ENCODE data around the gene CGREF1. TPM values are rescaled to one million over a fixed set of nuclear protein-coding genes. Genes with fewer than 3 reads are reported as not detected.

CGREF1 gene
- total and polyA plus RNA-seq, 4 donors = 0.98 to 16.1 (median 11.7) TPM

- Histone ChIP-seq H3K4me1 (ENCODE audit: control insufficient read depth in 4 of 4, insufficient read depth in 4 of 4, low read length in 3 of 4) (peaks cover 14 to 32% (median 27%) of the 10 kb centered on the region in 4 donors), H3K27me3 (ENCODE audit: control insufficient read depth in 4 of 4, insufficient read depth in 4 of 4, low read length in 3 of 4) (no peaks in the 10 kb centered on the region), H3K9ac (ENCODE audit: low read depth in 1 of 2, low read length in 2 of 2) (no peak overlapping the region), H3K27ac (ENCODE audit: low read depth in 1 of 2, low read length in 2 of 2) (no peak overlapping the region), H3K4me3 (ENCODE audit: low read depth in 1 of 3, low read length in 3 of 3) (no peak overlapping the region), H3K36me3 (ENCODE audit: control insufficient read depth in 4 of 4, insufficient read depth in 3 of 4, low read depth in 1 of 4, low read length in 3 of 4) (peaks cover 8 to 30% (median 21%) of the 10 kb centered on the region in 4 donors), H3K9me3 (ENCODE audit: control insufficient read depth in 4 of 4, low read length in 3 of 4) (no peaks in the 10 kb centered on the region)
- WGBS = 78% methylated on average over 10 of the region's 10 CpGs
- no peak for TF ChIP-seq TAF1 (conservative IDR thresholded peaks at IDR 0.05)
- no peak for TF ChIP-seq RXRA (IDR thresholded peaks at IDR 0.05)
- no peak for TF ChIP-seq NR2F2 (IDR thresholded peaks at IDR 0.05)
- no peak for TF ChIP-seq JUND (IDR thresholded peaks at IDR 0.05)
- TF ChIP-seq HNF4A (conservative IDR thresholded peaks at IDR 0.05) = no peak
- DNase-seq (ENCODE audit: low spot score) = no peak
These were observed 18.9 kb downstream of the CGREF1 start for GRCh38 chr2:27100036-27100435.

DNA sequence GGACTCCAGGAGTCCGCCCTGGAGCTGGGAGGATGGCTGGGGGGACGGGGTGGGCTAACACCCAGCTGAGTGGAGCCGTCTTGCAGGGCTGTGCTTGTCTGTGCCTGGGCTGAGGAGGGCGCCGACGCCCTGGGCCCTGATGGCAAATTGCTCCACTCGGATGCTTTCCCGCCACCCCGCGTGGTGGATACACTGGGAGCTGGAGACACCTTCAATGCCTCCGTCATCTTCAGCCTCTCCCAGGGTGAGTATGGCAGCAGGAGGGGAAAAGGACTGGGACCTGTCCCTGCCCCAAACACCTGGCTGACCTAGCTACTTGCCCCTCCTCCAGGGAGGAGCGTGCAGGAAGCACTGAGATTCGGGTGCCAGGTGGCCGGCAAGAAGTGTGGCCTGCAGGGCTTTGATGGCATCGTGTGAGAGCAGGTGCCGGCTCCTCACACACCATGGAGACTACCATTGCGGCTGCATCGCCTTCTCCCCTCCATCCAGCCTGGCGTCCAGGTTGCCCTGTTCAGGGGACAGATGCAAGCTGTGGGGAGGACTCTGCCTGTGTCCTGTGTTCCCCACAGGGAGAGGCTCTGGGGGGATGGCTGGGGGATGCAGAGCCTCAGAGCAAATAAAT, 19.5 kb downstream of the CGREF1 start:
- H3K36me3 ChIP-seq (ENCODE audit: control insufficient read depth in 4 of 4, insufficient read depth in 3 of 4, low read depth in 1 of 4, low read length in 3 of 4) = peaks cover 8 to 30% (median 21%) of the 10 kb centered on the region in 4 donors
- TF ChIP-seq RXRA (IDR thresholded peaks at IDR 0.05) (no peak), FOXA2 (IDR thresholded peaks at IDR 0.05) (no peak), EGR1 (IDR thresholded peaks at IDR 0.05; ENCODE audit: low read depth in 2 of 2) (no peak), YY1 (IDR thresholded peaks at IDR 0.05) (no peak), FOXA1 (IDR thresholded peaks at IDR 0.05) (no peak), MAX (IDR thresholded peaks at IDR 0.05) (no peak), JUND (IDR thresholded peaks at IDR 0.05) (no peak), NR2F2 (IDR thresholded peaks at IDR 0.05) (no peak), TAF1 (conservative IDR thresholded peaks at IDR 0.05) (no peak)
- TF ChIP-seq, protein P1, sequence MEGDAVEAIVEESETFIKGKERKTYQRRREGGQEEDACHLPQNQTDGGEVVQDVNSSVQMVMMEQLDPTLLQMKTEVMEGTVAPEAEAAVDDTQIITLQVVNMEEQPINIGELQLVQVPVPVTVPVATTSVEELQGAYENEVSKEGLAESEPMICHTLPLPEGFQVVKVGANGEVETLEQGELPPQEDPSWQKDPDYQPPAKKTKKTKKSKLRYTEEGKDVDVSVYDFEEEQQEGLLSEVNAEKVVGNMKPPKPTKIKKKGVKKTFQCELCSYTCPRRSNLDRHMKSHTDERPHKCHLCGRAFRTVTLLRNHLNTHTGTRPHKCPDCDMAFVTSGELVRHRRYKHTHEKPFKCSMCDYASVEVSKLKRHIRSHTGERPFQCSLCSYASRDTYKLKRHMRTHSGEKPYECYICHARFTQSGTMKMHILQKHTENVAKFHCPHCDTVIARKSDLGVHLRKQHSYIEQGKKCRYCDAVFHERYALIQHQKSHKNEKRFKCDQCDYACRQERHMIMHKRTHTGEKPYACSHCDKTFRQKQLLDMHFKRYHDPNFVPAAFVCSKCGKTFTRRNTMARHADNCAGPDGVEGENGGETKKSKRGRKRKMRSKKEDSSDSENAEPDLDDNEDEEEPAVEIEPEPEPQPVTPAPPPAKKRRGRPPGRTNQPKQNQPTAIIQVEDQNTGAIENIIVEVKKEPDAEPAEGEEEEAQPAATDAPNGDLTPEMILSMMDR (IDR thresholded peaks at IDR 0.05; ENCODE audit: low read depth, low read length, missing input control) = no peak
- WGBS = 92% methylated on average over 19 of the region's 19 CpGs

GRCh38 chr2:27097341-27097740, 21.6 kb downstream of the CGREF1 start:
- Histone ChIP-seq H3K27ac (ENCODE audit: low read depth in 1 of 2, low read length in 2 of 2) (peak overlapping the region in 1 of 2 donors; percentile 82), H3K4me3 (ENCODE audit: low read depth in 1 of 3, low read length in 3 of 3) (no peak overlapping the region), H3K27me3 (ENCODE audit: control insufficient read depth in 4 of 4, insufficient read depth in 4 of 4, low read length in 3 of 4) (no peaks in the 10 kb centered on the region), H3K36me3 (ENCODE audit: control insufficient read depth in 4 of 4, insufficient read depth in 3 of 4, low read depth in 1 of 4, low read length in 3 of 4) (peaks cover 8 to 30% (median 21%) of the 10 kb centered on the region in 4 donors), H3K9ac (ENCODE audit: low read depth in 1 of 2, low read length in 2 of 2) (no peak overlapping the region), H3K9me3 (ENCODE audit: control insufficient read depth in 4 of 4, low read length in 3 of 4) (no peaks in the 10 kb centered on the region), H3K4me1 (ENCODE audit: control insufficient read depth in 4 of 4, insufficient read depth in 4 of 4, low read length in 3 of 4) (peaks cover 22 to 58% (median 51%) of the 10 kb centered on the region in 4 donors)
- 89% methylated on average over 14 of the region's 14 CpGs for WGBS
- DNase-seq (ENCODE audit: low spot score) = no peak
- TF ChIP-seq TAF1 (conservative IDR thresholded peaks at IDR 0.05) (no peak), ATF3 (IDR thresholded peaks at IDR 0.05) (no peak), RAD21 (IDR thresholded peaks at IDR 0.05) (no peak), JUND (IDR thresholded peaks at IDR 0.05) (no peak), RXRA (IDR thresholded peaks at IDR 0.05) (no peak), GABPA (IDR thresholded peaks at IDR 0.05 in 1 of 2, conservative IDR thresholded peaks at IDR 0.05 in 1 of 2) (no peak), FOXA1 (IDR thresholded peaks at IDR 0.05) (no peak), HNF4G (IDR thresholded peaks at IDR 0.05) (no peak), HNF4A (conservative IDR thresholded peaks at IDR 0.05) (no peak), REST (IDR thresholded peaks at IDR 0.05) (no peak)
- TF ChIP-seq, protein P1 (IDR thresholded peaks at IDR 0.05; ENCODE audit: low read depth, low read length, missing input control) = no peak
- TF ChIP-seq, protein P2, sequence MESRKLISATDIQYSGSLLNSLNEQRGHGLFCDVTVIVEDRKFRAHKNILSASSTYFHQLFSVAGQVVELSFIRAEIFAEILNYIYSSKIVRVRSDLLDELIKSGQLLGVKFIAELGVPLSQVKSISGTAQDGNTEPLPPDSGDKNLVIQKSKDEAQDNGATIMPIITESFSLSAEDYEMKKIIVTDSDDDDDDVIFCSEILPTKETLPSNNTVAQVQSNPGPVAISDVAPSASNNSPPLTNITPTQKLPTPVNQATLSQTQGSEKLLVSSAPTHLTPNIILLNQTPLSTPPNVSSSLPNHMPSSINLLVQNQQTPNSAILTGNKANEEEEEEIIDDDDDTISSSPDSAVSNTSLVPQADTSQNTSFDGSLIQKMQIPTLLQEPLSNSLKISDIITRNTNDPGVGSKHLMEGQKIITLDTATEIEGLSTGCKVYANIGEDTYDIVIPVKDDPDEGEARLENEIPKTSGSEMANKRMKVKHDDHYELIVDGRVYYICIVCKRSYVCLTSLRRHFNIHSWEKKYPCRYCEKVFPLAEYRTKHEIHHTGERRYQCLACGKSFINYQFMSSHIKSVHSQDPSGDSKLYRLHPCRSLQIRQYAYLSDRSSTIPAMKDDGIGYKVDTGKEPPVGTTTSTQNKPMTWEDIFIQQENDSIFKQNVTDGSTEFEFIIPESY (IDR thresholded peaks at IDR 0.05) = no peak

More for the DNA sequence above, 19.5 kb downstream of the CGREF1 start:
- no peak overlapping the region for H3K9ac ChIP-seq (ENCODE audit: low read depth in 1 of 2, low read length in 2 of 2)
- no peak overlapping the region for H3K27ac ChIP-seq (ENCODE audit: low read depth in 1 of 2, low read length in 2 of 2)
- no peak overlapping the region for H3K4me3 ChIP-seq (ENCODE audit: low read depth in 1 of 3, low read length in 3 of 3)
- no peaks in the 10 kb centered on the region for H3K27me3 ChIP-seq (ENCODE audit: control insufficient read depth in 4 of 4, insufficient read depth in 4 of 4, low read length in 3 of 4)
- DNase-seq (ENCODE audit: low spot score) = no peak
- peaks cover 17 to 37% (median 33%) of the 10 kb centered on the region in 4 donors for H3K4me1 ChIP-seq (ENCODE audit: control insufficient read depth in 4 of 4, insufficient read depth in 4 of 4, low read length in 3 of 4)
- no peaks in the 10 kb centered on the region for H3K9me3 ChIP-seq (ENCODE audit: control insufficient read depth in 4 of 4, low read length in 3 of 4)
